Activated T-cell treated with anti-CD3 and anti-CD28 coated beads, Interleukin-2, amount 50 U/mL, for 48 hours (primary cell): ENCODE data around the gene GARNL3.

Source experiments
- DNase-seq, 2 experiments: peaks; one replicate each; pipeline ENCODE4 v3.0.0-alpha.2; 2020

The GARNL3 gene

DNA sequence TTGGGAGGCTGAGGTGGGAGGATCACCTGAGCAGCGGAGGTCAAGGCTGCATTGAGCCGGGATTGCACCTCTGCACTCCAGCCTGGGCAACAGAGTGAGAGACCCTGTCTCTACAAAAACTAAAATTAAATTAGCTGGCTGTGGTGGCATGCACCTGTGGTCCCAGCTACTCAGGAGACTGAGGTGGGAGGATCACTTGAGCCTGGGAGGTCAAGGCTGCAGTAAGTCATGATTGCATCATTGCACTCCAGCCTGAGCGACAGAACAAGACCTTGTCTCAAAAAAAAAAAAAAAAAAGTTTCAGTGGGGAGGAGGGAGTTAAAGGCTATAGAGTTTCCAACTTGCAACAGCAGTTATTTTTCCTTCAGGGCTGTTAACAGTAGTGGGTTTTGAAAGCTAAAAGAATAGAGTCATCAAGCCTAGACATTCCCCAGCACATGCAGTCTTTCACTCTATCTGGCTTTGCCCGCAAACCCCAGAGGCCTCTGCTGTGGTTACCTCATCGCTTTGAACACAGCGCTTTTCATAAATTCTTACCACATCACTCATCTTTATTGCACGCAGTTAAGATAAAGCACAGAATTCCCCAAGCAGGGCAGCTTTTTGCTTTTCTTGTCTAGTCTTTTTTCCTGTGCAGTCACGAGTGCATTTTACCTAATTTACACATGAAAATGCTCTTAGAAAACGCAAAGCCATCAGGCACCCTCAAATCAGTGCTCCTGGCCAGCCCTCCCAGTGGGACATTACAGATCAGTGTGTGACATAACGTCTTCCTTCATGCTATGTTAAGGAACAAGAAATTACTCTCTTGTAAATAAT is 123.7 kb downstream of the GARNL3 start:
- peak; percentile 86 for DNase-seq

DNA sequence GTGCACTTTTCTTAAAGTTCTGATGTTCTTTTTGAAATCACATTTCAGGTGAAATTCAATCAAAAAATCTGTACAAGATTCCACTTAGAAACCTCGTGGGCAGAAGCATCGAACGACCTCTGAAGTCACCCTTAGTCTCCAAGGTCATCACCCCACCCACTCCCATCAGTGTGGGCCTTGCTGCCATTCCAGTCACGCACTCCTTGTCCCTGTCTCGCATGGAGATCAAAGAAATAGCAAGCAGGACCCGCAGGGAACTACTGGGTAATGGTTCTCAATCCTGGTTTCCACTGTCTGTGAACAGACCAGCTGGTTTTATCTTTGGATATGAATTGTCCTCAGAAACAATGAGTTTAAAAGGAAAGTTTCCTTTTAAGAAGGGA is 124.3 kb downstream of the GARNL3 start:
- no peak for DNase-seq

DNA sequence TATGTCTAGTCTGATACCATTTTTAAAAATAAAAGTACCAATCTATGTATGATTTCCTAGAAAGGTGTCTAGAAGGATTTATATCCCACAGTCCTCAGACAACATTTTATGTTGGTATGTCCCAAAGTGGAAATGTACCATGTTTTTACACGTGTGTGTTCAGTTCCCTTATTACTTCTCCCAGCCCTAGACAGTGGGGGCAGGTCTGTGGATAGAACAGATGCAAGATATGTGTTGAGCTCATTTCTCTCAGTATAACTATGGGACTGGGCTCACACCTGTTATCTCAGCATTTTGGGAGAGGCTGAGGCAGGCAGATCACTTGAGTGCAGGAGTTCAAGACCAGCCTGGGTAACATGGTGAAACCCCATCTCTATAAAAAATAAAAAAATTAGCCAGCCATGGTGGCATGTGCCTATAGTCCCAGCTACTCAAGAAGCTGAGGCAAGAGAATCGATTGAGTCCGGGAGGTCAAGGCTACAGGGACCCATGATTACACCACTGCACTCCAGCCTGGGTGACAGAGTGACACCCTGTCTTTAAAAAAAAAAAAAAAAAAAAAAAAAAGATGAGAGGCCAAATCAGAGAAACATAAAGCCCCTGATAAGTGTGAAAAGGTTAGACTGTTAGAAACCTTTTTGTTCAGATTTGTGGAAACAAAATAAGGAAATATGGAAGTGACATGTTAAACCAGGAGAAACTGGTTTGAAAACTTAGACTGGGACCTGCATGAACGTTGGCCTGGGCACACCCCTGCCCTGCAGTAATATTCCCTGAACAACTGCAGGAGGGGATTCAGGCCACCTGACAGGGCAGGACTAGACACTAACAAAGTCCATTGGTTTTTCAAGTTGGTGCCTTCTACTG is 125.0 kb downstream of the GARNL3 start:
- no peak for DNase-seq

DNA sequence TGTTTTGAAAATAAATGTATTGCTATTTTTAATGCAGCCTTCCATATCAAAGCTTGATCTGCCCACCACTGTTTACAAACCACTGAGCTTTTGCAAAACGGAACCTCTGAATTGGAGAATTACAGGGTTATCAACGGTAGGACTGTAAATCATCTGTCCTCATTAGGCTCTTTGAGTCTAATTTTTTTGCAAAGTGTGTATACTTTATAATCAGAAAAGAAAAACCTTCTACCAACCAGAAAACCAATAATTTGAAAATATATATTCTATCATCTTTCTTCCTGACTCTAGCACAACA is 125.6 kb downstream of the GARNL3 start:
- no peak for DNase-seq

DNA sequence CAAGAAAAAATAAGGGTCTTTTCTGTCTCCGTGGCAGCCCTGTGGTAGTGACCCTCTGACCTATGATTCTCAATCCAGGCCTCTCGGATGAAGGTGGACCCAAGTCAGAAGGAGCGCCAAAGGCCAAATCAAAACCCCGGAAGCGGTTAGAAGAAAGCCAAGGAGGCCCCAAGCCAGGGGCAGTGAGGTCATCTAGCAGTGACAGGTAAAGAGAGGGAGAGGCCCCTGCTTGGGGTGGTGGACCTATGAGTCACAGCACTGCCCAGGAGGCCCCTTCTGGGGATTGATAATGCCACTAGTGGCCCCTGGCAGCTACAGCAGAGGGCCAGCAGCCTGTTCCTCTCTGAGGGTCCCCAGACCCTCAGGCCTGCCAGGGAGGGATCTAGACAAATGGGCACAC is 126.0 kb downstream of the GARNL3 start:
- no peak for DNase-seq

DNA sequence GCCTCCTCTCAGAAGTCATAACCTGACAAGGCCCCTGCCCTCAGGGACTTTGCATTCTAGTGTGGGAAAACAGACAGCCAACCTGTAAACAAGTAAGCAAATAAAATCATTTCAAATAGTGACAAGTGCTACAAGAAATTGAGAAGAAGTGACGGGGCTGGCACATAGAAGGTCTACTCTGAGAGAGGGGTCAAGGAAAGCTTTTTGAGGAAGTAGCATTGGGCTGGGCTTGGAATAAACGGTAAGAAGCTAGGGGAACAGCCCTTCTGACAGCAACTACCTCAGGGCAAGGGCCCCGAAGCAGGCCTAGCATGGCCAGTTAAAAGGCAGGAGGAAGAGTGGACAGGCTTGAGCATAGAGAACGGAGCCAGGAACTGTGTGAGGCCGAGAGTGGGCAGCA is 127.6 kb downstream of the GARNL3 start:
- DNase-seq: no peak

DNA sequence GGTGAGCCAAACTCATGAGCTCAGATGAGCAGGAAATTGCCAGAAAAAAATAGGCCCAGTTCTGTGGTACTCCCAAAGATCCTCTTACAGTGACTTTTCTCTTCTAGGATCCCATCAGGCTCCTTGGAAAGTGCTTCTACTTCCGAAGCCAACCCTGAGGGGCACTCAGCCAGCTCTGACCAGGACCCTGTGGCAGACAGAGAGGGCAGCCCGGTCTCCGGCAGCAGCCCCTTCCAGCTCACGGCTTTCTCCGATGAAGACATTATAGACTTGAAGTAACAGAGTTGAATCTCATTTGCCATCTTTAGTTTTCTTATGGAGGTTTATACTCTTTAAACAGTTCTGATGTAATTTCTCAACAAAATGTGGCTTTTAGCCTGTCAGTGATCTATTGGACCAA is 128.4 kb downstream of the GARNL3 start:
- DNase-seq: no peak

DNA sequence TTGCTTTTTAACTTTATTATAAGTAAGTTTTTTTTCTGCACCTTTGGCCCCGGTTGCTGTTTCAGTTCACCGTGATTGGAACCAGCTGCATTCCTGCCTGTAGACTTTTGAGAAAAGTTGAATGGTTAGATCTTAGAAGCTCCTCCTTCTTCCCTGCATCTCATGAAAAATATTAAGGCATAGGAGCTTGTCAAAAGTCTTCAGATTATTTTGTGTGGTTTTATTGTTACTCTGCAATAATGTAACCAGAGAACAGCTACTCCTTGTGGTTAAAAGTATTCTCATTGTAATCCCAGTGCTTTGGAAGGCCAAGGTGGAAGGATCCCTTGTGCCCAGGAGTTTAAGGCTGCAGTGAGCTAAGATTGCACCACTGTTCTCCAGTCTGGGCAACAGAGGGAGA is 129.1 kb downstream of the GARNL3 start:
- DNase-seq: no peak

DNA sequence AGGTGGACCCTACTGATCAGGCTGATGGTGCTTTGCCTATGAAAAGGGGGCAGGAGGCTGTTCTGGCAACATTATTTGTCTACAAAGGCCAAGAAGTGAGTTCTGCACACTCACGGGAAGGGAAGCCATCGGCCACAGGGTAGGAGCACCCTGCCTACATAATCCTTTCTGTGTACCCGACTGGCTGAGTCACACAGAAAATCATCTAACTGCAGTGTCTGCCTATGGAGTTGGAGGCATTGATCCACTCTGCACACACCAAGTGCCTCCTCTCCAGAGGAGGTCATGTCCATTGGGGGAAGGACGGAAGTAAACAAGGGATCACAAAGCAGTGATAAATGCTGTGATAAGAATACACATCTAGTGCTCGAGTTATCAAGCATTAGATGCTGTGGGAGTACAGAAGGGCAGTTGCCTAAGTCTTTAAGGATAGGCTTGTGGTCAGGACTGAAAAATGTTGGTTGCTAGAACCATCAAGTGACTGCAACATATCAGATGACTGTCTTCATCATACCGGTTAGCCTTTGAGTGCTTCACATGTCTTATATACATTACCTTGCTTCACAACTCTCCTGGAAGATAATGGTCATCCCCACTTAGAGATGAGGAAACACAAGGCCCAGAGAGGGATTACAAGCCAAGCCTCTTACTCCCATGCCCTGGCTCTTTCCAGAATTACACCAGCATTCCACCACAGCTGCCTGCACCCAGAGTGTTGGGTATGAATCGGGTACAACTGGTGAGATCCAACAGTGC is 131.1 kb downstream of the GARNL3 start:
- DNase-seq: no peak

DNA sequence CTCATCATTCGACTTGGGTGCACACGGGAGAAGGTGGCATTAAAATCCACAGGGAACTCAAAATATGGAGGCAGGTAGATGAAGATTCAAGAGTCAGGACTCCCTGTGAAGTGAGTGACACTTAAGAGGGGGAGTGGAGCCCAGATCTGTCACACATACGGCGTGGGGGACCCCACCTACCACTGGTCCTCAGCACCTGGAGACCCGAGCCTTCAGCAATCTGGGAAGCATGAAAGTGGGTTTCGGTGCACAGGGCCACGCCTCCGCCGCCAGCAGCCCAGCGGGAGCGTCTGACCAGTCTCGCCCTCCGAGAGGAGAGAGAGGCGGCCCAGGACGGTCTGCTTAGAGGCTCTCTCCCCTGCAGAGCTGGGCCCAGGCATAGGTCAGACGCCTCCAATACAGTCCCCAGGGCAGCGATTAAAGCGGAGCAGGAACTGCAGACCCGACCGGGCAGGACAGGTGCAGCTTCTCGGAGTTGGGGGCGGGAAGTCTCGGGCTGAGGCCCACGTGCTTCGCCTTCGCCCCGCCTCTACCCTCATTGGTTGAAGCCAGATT is 131.8 kb downstream of the GARNL3 start:
- no peak for DNase-seq

DNA sequence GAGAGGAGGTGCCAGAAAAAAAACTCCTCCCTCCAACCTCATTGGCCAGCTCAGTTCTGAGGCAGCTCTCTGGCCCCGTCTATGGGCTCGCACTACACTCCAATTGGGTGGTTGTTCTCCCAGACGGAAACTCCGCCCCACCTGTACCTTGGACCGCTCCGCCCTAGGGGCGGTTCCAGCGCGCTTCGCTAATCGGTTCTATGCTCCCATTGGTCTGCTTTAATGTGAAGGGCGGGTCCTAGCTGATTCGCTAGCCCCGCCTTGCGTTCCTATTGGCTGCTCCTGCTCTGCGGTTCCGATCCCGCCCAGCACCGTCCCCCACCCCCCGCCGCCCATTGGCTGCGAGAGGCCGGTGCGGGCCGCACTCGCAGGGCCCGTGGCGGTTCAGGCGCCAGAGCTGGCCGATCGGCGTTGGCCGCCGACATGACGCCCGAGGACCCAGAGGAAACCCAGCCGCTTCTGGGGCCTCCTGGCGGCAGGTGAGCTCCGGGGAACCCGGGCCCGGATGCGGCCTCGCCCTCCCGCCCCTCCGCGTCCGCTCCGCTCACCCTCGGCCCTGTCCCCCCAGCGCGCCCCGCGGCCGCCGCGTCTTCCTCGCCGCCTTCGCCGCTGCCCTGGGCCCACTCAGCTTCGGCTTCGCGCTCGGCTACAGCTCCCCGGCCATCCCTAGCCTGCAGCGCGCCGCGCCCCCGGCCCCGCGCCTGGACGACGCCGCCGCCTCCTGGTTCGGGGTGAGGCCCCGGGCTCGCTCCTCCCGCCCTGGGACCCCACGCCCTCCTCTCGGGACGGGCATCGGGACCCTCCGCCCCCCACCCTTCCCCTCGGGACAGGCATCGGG is 132.5 kb downstream of the GARNL3 start, which contains the start of gene SLC2A8:
SLC2A8 (plus strand) TSS at position 362 of the 838 bp plus-strand sequence; CDS start at position 424, 62 bp downstream.
- peak; percentile 94 to 95 for DNase-seq

DNA sequence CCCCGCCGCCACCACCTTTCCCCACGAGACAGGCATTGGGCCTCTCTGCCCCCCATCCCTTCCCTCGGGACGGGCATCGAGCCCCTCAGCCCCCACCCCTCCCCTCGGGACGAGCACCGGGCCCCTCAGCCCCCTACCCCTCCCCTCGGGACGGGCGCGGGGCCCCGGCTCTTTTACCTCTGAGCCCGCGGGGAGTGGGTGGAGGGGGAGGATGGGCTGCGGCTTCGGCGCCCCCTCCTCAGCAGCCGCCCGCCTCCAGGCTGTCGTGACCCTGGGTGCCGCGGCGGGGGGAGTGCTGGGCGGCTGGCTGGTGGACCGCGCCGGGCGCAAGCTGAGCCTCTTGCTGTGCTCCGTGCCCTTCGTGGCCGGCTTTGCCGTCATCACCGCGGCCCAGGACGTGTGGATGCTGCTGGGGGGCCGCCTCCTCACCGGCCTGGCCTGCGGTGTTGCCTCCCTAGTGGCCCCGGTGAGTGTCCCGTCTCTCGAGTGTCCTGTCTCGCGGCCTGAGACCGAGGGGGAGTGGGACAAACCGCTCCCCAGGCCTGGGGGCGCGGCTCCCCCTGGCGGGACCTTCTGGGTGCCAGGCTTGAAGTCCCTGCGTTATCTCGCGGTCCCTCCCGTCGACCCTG is 133.2 kb downstream of the GARNL3 start:
- DNase-seq: peak; percentile 65 to 68

DNA sequence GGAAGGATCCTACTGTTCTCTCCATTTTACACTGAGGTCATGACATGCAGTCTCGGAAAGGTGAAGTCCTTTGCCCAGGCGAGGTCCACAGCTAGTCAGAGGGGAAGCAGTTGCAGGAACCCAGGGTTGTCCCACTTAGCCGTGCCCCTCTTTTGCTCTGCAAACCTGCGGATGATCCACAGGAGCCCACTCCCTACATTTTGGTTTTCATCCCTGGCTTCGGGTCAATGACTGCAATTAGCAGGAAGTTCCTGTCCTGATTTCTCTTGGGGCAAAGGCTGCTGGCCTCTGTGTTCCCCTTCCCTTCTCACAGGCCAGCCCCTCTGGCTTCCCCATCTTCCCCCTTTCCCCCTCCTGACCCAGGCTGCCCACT is 133.7 kb downstream of the GARNL3 start:
- no peak for DNase-seq

DNA sequence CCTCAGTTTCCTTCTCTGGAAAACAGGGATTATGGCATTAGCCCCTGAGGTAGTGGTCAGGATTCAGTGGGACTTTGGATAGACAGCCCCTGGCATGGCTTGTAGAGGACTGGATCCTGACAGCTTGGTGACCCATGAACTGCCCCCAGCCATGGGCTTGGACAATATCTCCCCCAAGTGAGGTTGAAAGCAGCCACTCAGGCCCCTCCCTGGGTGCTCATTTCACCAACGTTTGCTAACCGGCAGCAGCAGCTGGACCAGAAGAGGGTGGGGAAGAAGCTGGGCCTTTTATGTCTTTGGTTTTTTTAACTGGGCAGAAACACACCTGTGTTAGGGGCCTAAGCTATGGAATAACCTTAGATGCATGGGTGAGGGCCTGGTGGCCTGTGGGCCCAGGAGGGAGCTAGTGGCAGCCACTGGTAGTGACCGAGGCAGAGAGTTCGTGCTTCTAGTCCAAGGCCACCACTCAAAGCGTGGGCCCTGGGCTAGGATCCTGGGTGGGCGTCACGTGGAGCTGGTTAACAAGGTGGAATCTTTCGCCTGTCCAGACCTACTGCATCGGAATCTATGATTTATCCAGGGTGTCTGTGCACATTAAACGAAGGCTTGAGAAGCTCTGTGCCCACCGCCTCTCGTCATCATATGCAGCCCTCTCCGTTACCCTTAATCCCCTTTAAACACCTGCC is 134.3 kb downstream of the GARNL3 start:
- no peak for DNase-seq

DNA sequence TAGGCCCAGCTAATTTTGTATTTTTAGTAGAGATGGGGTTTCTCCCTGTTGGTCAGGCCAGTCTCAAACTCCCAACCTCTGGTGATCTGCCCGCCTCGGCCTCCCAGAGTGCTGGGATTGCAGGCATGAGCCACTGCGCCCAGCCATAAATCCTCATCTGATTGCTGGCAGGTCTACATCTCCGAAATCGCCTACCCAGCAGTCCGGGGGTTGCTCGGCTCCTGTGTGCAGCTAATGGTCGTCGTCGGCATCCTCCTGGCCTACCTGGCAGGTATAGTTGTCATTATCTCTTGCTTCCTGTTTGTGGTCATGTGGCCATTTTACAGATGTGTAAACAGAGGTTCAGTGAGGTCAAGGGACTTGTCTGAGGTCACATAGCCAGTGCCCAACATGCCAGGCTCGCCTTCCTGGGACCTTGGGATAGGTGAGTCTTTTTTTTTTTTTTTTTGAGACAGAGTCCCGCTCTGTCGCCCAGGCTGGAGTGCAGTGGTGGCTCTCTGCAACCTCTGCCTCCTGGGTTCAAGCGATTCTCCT is 135.2 kb downstream of the GARNL3 start:
- no peak for DNase-seq

DNA sequence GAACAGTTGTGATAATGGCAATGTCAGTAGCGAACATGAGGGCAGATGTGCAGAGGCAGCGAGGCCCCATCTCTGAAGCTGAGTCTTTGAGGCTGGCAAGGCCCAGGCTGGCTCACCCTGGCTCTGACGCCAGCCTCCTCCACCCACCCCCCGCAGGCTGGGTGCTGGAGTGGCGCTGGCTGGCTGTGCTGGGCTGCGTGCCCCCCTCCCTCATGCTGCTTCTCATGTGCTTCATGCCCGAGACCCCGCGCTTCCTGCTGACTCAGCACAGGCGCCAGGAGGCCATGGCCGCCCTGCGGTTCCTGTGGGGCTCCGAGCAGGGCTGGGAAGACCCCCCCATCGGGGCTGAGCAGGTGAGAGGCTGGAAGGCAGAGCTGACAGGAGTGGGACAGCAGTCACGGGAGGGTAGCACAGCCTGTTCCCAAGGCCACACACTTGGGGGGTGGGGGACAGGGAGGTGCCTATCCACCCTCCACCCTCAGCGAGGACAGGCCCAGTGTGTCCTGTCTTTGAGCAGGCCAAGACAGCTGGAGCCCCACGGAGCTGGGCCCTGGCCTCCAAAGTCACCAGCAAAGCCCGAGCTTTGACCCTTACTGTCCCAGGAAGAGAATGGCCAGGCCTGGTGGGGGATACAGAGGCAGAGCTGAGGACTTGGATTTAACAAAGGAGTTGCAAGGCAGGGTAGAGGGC is 138.0 kb downstream of the GARNL3 start:
- DNase-seq: no peak

DNA sequence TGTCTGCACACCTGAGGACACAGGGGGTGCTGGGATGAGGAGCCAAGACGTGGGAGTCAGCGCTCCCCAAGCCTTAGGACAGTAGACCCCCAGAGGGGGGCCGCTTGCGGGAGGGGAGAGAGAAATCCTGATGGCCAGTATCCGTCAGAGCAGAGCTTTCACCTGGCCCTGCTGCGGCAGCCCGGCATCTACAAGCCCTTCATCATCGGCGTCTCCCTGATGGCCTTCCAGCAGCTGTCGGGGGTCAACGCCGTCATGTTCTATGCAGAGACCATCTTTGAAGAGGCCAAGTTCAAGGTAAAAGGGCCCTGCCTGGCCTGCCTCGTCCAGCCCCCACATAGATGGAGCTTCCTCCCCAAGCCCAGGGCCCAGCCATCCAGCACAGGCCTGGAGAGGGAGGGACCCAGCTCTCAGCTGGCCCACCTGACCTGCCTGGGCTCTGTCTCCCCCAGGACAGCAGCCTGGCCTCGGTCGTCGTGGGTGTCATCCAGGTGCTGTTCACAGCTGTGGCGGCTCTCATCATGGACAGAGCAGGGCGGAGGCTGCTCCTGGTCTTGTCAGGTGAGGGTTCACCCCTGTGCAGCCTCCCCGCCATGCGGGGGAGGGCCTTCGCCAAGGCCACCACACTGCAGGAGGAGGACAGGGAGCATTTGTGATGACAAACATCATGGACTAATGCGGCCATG is 139.1 kb downstream of the GARNL3 start:
- DNase-seq: no peak

DNA sequence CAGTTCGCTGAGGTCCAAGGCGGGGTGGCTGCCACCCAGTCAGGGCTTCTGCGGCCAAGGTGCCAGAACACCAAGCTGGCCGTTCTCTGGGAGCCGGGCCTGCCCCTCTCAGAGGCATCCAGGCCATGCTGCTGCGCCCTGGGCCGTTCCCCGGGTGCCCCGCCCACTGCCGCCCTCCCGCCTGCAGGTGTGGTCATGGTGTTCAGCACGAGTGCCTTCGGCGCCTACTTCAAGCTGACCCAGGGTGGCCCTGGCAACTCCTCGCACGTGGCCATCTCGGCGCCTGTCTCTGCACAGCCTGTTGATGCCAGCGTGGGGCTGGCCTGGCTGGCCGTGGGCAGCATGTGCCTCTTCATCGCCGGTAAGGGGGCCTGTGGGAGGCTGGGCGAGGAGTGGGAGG is 140.1 kb downstream of the GARNL3 start:
- DNase-seq: no peak

DNA sequence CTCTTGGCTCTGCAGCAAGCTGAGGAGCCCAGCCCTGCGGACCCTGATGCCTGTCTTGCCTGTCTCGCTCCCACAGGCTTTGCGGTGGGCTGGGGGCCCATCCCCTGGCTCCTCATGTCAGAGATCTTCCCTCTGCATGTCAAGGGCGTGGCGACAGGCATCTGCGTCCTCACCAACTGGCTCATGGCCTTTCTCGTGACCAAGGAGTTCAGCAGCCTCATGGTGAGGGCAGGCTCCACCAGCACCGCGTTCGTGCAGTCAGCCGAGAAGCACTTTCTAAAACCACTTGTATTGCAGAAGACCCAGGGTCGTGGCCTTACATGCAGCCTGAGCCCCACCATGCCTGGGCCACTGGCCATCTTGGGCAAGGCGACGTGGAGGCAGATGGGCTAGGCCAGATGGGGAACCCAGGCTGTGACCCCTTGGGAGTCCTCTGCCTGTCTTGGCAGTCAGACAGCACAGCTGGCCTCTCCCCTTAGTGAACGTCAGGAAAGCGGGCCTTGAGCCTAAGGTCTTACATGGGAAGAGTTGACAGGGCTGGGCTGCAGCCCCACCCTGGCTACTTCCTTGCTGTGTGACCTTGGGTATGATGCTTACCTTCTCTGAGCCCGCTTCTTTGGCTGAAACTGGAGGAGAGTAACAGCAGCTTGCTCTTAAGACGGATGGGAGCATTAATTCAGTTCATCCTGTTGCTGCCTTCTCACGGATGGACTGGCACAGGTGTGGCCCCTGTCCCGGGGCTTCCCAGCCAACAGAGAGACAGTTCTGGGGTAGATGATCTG is 141.0 kb downstream of the GARNL3 start:
- no peak for DNase-seq
